GM12878 (cell line): ENCODE measurements around the gene SPTLC2. TPM values are rescaled to one million over a fixed set of nuclear protein-coding genes. Genes with fewer than 3 reads are reported as not detected.

Experiments used
- ATAC-seq: fragments of 200-7000 bp; cut with Tn5 transposase; 3 replicates; pipeline ENCODE4 v1.9.1; 2020; ENCODE audit warnings: mild to moderate bottlenecking, moderate library complexity
- BruUV-seq: library from RNA; stranded (reverse); fragments of 400-500 nt; replicated peaks from 2 replicates; lab custom pipeline; 2021; lab: Mats Ljungman, UMichigan
- CTCF ChIA-PET: fragments of 300-600 bp; sonication (Branson Sonifier 250); formaldehyde crosslinking; extraction: SDS; loops from one replicate; lab custom pipeline; 2021; ENCODE audit warnings: inconsistent platforms; lab: Yijun Ruan, JAX
- POLR2A ChIA-PET: fragments of 350-600 bp; formaldehyde crosslinking; extraction: SDS; loops from one replicate; lab custom pipeline; 2021; ENCODE audit warnings: inconsistent platforms; lab: Charles Lee
- RAD21 ChIA-PET: fragments of 300-600 bp; sonication (Branson Sonifier 250); formaldehyde crosslinking; loops from one replicate; lab custom pipeline; 2023; ENCODE audit warnings: antibody characterized with exemption; ENCODE audit not compliant: unreplicated experiment; lab: Charles Lee
- SMC1A ChIA-PET: fragments of 300-600 bp; sonication (Branson Sonifier 250); formaldehyde crosslinking; loops from one replicate; lab custom pipeline; 2023; ENCODE audit not compliant: unreplicated experiment, uncharacterized antibody; lab: Charles Lee
- DNase-seq: peaks from one replicate; pipeline ENCODE4 v3.0.0-alpha.2; 2011; ENCODE audit warnings: low read depth, low spot score
- FAIRE-seq: peaks from 3 replicates; lab custom pipeline; 2011; peaks lifted over from hg19 to GRCh38; lab: Jason Lieb, UNC
- H2AFZ ChIP-seq: 2 replicates; pipeline ENCODE4 v1.6.0; 2011; ENCODE audit warnings: low read depth, low read length, control low read depth; ENCODE audit not compliant: control insufficient read depth
- H3K27ac ChIP-seq: 2 replicates; pipeline ENCODE4 v1.5.1; 2011; ENCODE audit warnings: control low read depth; ENCODE audit not compliant: control insufficient read depth, insufficient read depth
- H3K27me3 ChIP-seq, 2 experiments: replicated peaks in 1 of 2; 2 replicates each; pipeline versions ENCODE4 v1.6.0 to v1.6.1; 2011; ENCODE audit warnings: low read length in 1 of 2; ENCODE audit not compliant: control insufficient read depth in 2 of 2, insufficient read depth in 2 of 2
- H3K36me3 ChIP-seq, 2 experiments: 2 replicates each; pipeline ENCODE4 v1.5.1; 2011; ENCODE audit warnings: low read length in 1 of 2; ENCODE audit not compliant: control insufficient read depth in 2 of 2, insufficient read depth in 2 of 2
- H3K4me1 ChIP-seq: 2 replicates; pipeline ENCODE4 v1.6.1; 2011; ENCODE audit warnings: mild to moderate bottlenecking, low read length, moderate library complexity, mixed read lengths; ENCODE audit not compliant: control insufficient read depth, insufficient read depth
- H3K4me2 ChIP-seq: 2 replicates; pipeline ENCODE4 v1.6.0; 2011; ENCODE audit warnings: control low read depth; ENCODE audit not compliant: control insufficient read depth, insufficient read depth
- H3K4me3 ChIP-seq: fragments of 200-600 bp; sonication (generic); 2 replicates; pipeline ENCODE4 v1.5.1; 2016
- H3K79me2 ChIP-seq: 2 replicates; pipeline ENCODE4 v1.6.0; 2011; ENCODE audit warnings: low read length; ENCODE audit not compliant: control insufficient read depth, insufficient read depth
- H3K9ac ChIP-seq: 2 replicates; pipeline ENCODE4 v1.8.0; 2011; ENCODE audit warnings: low read length, control low read depth, mixed read lengths; ENCODE audit not compliant: control insufficient read depth, insufficient read depth
- H3K9me3 ChIP-seq: replicated peaks from 3 replicates; pipeline ENCODE4 v1.5.1; 2011; ENCODE audit warnings: mild to moderate bottlenecking, low read length; ENCODE audit not compliant: control insufficient read depth, insufficient read depth
- H4K20me1 ChIP-seq: 2 replicates; pipeline ENCODE4 v1.6.0; 2011; ENCODE audit not compliant: control insufficient read depth, insufficient read depth
- EED ChIP-seq: sonication (generic); IDR thresholded peaks from 2 replicates; pipeline ENCODE4 v1.6.1; 2016; ENCODE audit warnings: antibody characterized with exemption, low read depth
- IKZF2 ChIP-seq, 2 experiments: fragments of 450-650 bp; IDR thresholded peaks; 2 replicates each; pipeline ENCODE4 v1.6.1; 2017; ENCODE audit warnings: mild to moderate bottlenecking in 2 of 2, moderate library complexity in 2 of 2
- JUNB ChIP-seq: IDR thresholded peaks from 2 replicates; pipeline ENCODE4 v1.6.1; 2016; ENCODE audit warnings: antibody characterized with exemption, mild to moderate bottlenecking
- MEF2B ChIP-seq: fragments of 450-650 bp; IDR thresholded peaks from 2 replicates; pipeline ENCODE4 v1.6.1; 2018; ENCODE audit warnings: mild to moderate bottlenecking, moderate library complexity; ENCODE audit not compliant: partially characterized antibody, poor library complexity, severe bottlenecking
- MTA3 ChIP-seq: IDR thresholded peaks from 2 replicates; pipeline ENCODE4 v1.6.1; 2012; ENCODE audit warnings: low read length, inconsistent platforms, borderline replicate concordance
- POLR2AphosphoS5 ChIP-seq: IDR thresholded peaks from 2 replicates; pipeline ENCODE4 v1.6.1; 2011; ENCODE audit warnings: mild to moderate bottlenecking, low read length, inconsistent platforms
- POU2F2 ChIP-seq: IDR thresholded peaks from 3 replicates; pipeline ENCODE4 v1.6.1; 2011; ENCODE audit warnings: low read depth, mild to moderate bottlenecking, low read length, borderline replicate concordance
- PRDM15 ChIP-seq: fragments of 450-650 bp; formaldehyde crosslinking; IDR thresholded peaks from 2 replicates; pipeline ENCODE4 v1.4.0; 2020; ENCODE audit warnings: mild to moderate bottlenecking, moderate library complexity
- SIN3A ChIP-seq: IDR thresholded peaks from 2 replicates; pipeline ENCODE4 v1.6.1; 2012; ENCODE audit warnings: low read depth, low read length, improper control_type of control experiment
- SIX5 ChIP-seq: IDR thresholded peaks from 2 replicates; pipeline ENCODE4 v1.6.1; 2011; ENCODE audit warnings: mild to moderate bottlenecking, low read depth, low read length, moderate library complexity; ENCODE audit not compliant: severe bottlenecking
- TCF3 ChIP-seq: IDR thresholded peaks from 2 replicates; pipeline ENCODE4 v1.6.1; 2012; ENCODE audit warnings: low read depth, mild to moderate bottlenecking, low read length, borderline replicate concordance; ENCODE audit not compliant: insufficient read depth
- WGBS: methylation state at CpG from one replicate; pipeline ENCODE4 v1.1.6; 2016; ENCODE audit warnings: low lambda C conversion rate; ENCODE audit not compliant: insufficient replicate concordance, insufficient coverage; ENCODE audit errors: missing lambda C conversion rate; 5-methylcytosine and 5-hydroxymethylcytosine counted together
- in situ Hi-C: fragments of 300-500 bp; cut with MboI; formaldehyde crosslinking; loops from 9 replicates; pipeline ENCODE4 v1.14.3; 2018; ENCODE audit warnings: mixed read lengths
- intact Hi-C: fragments of 100-400 bp; cut with micrococcal nuclease; formaldehyde crosslinking; loops from one replicate; pipeline ENCODE4 v1.14.2; 2022; ENCODE audit not compliant: unreplicated experiment
- polyA plus RNA-seq, 11 experiments: library from polyadenylated mRNA; depleted of rRNA in 4 of 11; unstranded in 6 of 11; stranded (reverse) in 5 of 11; fragments of >200 nt; fragmentation: Nextera tagmentation in 4 of 11; fragmentation: Illumina TruSeq in 1 of 11; extraction: Ambion mirVana in 4 of 11; extraction: Trizol in 1 of 11; gene quantifications; 1 replicate in 1 of 11; 2 replicates in 10 of 11; pipeline versions ENCODE4 v1.2.1 to v1.2.3, GENCODE V29; 2011 to 2016; ENCODE audit warnings: inconsistent platforms in 2 of 11, missing spikeins in 2 of 11, low read depth in 1 of 11
- total RNA-seq, 4 experiments: library from RNA; depleted of rRNA in 3 of 4; stranded (reverse); fragments of >200 nt in 3 of 4; fragmentation: Illumina TruSeq in 1 of 4; extraction: Trizol in 1 of 4; gene quantifications; 2 replicates each; pipeline versions ENCODE4 v1.2.1 to v1.2.3, GENCODE V29; 2013 to 2021
- TF ChIP-seq, protein P1 (sequence below), 3 experiments: IDR thresholded peaks in 2 of 3; conservative IDR thresholded peaks in 1 of 3; 2 replicates each; pipeline ENCODE4 v1.5.1; 2011; ENCODE audit warnings: low read depth in 3 of 3, low read length in 3 of 3, mild to moderate bottlenecking in 3 of 3, control low read depth in 2 of 3, moderate library complexity in 2 of 3, inconsistent platforms in 1 of 3, mixed read lengths in 1 of 3; ENCODE audit not compliant: control insufficient read depth in 2 of 3, insufficient read depth in 1 of 3; ENCODE audit errors: extremely low read depth in 1 of 3
- TF ChIP-seq, protein P2 (sequence below): fragments of 450-650 bp; IDR thresholded peaks from 2 replicates; pipeline ENCODE4 v1.6.1; 2017; ENCODE audit warnings: antibody characterized with exemption, mild to moderate bottlenecking, moderate library complexity

SPTLC2 gene
- total and polyA plus RNA-seq, 10 of the 15 experiments (the other 5 are each of a cell fraction or from before 2014, with no cell fraction given), result 6.9 to 35.1 (median 19.7) TPM

- TF ChIP-seq POU2F2, result no peak
- TF ChIP-seq MEF2B, result no peak
- no peak for TF ChIP-seq SIN3A
- TF ChIP-seq JUNB, result no peak
- 0 out of 4 replicates have a peak, but pooled peaks of 1 of the 2 experiments have one; percentile 15 for TF ChIP-seq IKZF2 (IDR thresholded peaks at IDR 0.05)
- TF ChIP-seq, protein P1, sequence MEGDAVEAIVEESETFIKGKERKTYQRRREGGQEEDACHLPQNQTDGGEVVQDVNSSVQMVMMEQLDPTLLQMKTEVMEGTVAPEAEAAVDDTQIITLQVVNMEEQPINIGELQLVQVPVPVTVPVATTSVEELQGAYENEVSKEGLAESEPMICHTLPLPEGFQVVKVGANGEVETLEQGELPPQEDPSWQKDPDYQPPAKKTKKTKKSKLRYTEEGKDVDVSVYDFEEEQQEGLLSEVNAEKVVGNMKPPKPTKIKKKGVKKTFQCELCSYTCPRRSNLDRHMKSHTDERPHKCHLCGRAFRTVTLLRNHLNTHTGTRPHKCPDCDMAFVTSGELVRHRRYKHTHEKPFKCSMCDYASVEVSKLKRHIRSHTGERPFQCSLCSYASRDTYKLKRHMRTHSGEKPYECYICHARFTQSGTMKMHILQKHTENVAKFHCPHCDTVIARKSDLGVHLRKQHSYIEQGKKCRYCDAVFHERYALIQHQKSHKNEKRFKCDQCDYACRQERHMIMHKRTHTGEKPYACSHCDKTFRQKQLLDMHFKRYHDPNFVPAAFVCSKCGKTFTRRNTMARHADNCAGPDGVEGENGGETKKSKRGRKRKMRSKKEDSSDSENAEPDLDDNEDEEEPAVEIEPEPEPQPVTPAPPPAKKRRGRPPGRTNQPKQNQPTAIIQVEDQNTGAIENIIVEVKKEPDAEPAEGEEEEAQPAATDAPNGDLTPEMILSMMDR (IDR thresholded peaks at IDR 0.05 in 2 of 3, conservative IDR thresholded peaks at IDR 0.05 in 1 of 3; ENCODE audit: control insufficient read depth in 2 of 3, extremely low read depth in 1 of 3, insufficient read depth in 1 of 3, low read depth in 3 of 3, low read length in 3 of 3), result peak; percentile 10 to 39 (median 35); a peak in 2 of 6 replicates
- no peak for TF ChIP-seq EED
- no peak for TF ChIP-seq MTA3
Observed at GRCh38 chr14:77603654-77604255, 12.7 kb downstream of the SPTLC2 start (continued).

- Histone ChIP-seq H3K79me2 (peaks cover 42% of the 10 kb centered on the region), H3K9ac (no peak overlapping the region), H3K4me2 (no peak overlapping the region), H3K9me3 (no peaks in the 10 kb centered on the region), H3K4me3 (no peak overlapping the region), H3K36me3 (no peaks in the 10 kb centered on the region), H4K20me1 (0 out of 2 replicates have a peak, but pooled peaks cover 2% of the 10 kb centered on the region), H2AFZ (no peak overlapping the region), H3K27ac (no peak overlapping the region), H3K27me3 (no peaks in the 10 kb centered on the region), H3K4me1 (peaks cover 18% of the 10 kb centered on the region)
- RAD21 ChIA-PET, result interaction anchor here (0.9 kb wide), 1 partner anchor 9 kb away, joined by 3 read pairs; no protein-coding TSS in a partner anchor
- in situ Hi-C loops, result no loop called here
- POLR2A ChIA-PET, result interaction anchor here (1.5 kb wide), 1 partner anchor 10 kb away, joined by 3 read pairs; no protein-coding TSS in a partner anchor
- DNase-seq, result no peak
- intact Hi-C loops, result no loop called here
- no peak for FAIRE-seq
- SMC1A ChIA-PET, result interaction anchor here (1.4 kb wide), 2 partner anchors 9 to 22 kb away, joined by 3 to 8 read pairs; no protein-coding TSS in a partner anchor
- CTCF ChIA-PET, result interaction anchor here (0.6 to 1.4 kb wide), 3 partner anchors 12 to 144 kb away, joined by 3 read pairs; no protein-coding TSS in a partner anchor
- no peak for ATAC-seq
- 84% methylated on average over 1 of the region's 1 CpG for WGBS
- no TSS peak for BruUV-seq
- TF ChIP-seq, protein P2, sequence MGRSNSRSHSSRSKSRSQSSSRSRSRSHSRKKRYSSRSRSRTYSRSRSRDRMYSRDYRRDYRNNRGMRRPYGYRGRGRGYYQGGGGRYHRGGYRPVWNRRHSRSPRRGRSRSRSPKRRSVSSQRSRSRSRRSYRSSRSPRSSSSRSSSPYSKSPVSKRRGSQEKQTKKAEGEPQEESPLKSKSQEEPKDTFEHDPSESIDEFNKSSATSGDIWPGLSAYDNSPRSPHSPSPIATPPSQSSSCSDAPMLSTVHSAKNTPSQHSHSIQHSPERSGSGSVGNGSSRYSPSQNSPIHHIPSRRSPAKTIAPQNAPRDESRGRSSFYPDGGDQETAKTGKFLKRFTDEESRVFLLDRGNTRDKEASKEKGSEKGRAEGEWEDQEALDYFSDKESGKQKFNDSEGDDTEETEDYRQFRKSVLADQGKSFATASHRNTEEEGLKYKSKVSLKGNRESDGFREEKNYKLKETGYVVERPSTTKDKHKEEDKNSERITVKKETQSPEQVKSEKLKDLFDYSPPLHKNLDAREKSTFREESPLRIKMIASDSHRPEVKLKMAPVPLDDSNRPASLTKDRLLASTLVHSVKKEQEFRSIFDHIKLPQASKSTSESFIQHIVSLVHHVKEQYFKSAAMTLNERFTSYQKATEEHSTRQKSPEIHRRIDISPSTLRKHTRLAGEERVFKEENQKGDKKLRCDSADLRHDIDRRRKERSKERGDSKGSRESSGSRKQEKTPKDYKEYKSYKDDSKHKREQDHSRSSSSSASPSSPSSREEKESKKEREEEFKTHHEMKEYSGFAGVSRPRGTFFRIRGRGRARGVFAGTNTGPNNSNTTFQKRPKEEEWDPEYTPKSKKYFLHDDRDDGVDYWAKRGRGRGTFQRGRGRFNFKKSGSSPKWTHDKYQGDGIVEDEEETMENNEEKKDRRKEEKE, result no peak
- TF ChIP-seq POLR2AphosphoS5 (no peak), TCF3 (no peak), SIX5 (no peak), PRDM15 (CRISPR knock-in tag) (no peak)
Observed at GRCh38 chr14:77603031-77603430, 13.4 kb downstream of the SPTLC2 start.
